H1 (cell line): ENCODE data around the gene ZC3H18.

ENCODE experiments used
- POLR2AphosphoS5 ChIP-seq: IDR thresholded peaks from 2 replicates; pipeline ENCODE4 v1.6.1; 2011; ENCODE audit warnings: low read depth, low read length
- SAP30 ChIP-seq: fragments of 300-600 bp; sonication (generic); IDR thresholded peaks from 2 replicates; pipeline ENCODE4 v1.7.1; 2012; ENCODE audit warnings: low read length, moderate library complexity, mild to moderate bottlenecking, inconsistent platforms; ENCODE audit not compliant: insufficient read depth, insufficient replicate concordance
- SP1 ChIP-seq: IDR thresholded peaks from 2 replicates; pipeline ENCODE4 v1.6.1; 2011; ENCODE audit warnings: low read depth, low read length
- TF ChIP-seq, protein P1 (sequence below), 3 experiments: IDR thresholded peaks; 1 replicate in 2 of 3; 2 replicates in 1 of 3; pipeline versions ENCODE4 v1.5.1 to v1.6.1; 2011; ENCODE audit warnings: low read length in 3 of 3, mild to moderate bottlenecking in 3 of 3, inconsistent platforms in 2 of 3, low read depth in 1 of 3, moderate library complexity in 1 of 3; ENCODE audit not compliant: insufficient read depth in 1 of 3; ENCODE audit errors: control extremely low read depth in 1 of 3

DNA sequence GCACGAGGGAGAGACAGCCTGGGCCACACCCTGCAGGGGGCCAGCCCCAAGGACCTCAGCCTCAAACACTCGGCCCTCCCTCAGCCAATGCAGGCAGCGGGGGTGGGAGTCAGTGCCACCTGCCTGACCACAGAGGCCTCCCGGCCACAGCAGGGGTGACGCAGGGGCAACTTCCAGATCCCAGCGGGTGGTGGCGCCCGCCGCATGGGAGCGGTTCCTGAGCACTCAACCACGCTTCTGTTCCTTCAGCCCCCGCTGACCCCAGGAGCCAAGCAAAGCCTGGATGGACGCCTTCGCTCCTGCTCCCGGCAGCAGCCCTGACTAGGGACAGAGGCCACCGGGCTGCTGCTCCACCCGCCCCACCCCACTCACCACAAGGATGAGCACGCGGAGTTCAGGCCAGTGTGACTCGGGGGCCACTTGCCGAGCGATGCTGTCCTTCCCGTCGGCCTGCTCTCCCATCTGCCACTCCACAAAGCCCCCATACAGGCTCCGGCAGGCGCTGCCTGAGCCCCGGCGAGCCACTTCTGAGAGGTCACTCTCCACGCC, 85.6 kb downstream of the ZC3H18 start:
- TF ChIP-seq, protein P1, sequence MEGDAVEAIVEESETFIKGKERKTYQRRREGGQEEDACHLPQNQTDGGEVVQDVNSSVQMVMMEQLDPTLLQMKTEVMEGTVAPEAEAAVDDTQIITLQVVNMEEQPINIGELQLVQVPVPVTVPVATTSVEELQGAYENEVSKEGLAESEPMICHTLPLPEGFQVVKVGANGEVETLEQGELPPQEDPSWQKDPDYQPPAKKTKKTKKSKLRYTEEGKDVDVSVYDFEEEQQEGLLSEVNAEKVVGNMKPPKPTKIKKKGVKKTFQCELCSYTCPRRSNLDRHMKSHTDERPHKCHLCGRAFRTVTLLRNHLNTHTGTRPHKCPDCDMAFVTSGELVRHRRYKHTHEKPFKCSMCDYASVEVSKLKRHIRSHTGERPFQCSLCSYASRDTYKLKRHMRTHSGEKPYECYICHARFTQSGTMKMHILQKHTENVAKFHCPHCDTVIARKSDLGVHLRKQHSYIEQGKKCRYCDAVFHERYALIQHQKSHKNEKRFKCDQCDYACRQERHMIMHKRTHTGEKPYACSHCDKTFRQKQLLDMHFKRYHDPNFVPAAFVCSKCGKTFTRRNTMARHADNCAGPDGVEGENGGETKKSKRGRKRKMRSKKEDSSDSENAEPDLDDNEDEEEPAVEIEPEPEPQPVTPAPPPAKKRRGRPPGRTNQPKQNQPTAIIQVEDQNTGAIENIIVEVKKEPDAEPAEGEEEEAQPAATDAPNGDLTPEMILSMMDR (IDR thresholded peaks at IDR 0.05; ENCODE audit: control extremely low read depth in 1 of 3, insufficient read depth in 1 of 3, low read depth in 1 of 3, low read length in 3 of 3), result no peak
- TF ChIP-seq SP1 (no peak), SAP30 (no peak), POLR2AphosphoS5 (no peak)
